ENCODE measurements around the gene C5orf63. TPM values are rescaled to one million over a fixed set of nuclear protein-coding genes. Genes with fewer than 3 reads are reported as not detected.
A peak's percentile ranks its signal among the peaks of the same experiment; 100 is the strongest.

C5orf63 gene
- total RNA-seq, 6 experiments from 2014 or later, result 0.41 to 3.8 (median 0.71) TPM

GRCh38 chr5:127011153-127011552 lies 62.1 kb downstream of the C5orf63 start:
- no peak for TF ChIP-seq CTCF (IDR thresholded peaks at IDR 0.05)
- 0 out of 2 replicates have a peak, but pooled peaks cover under 1% of the 10 kb centered on the region for H3K36me3 Mint-ChIP-seq (ENCODE audit: low read depth)
- peak overlapping the region; percentile 78 for H3K27ac Mint-ChIP-seq
- H3K9me3 Mint-ChIP-seq, result no peaks in the 10 kb centered on the region
- H3K4me1 Mint-ChIP-seq (ENCODE audit: low read depth), result peaks cover 80% of the 10 kb centered on the region
- peak; percentile 89 for DNase-seq
- peak overlapping the region; percentile 63 for H3K4me3 Mint-ChIP-seq
- H3K27me3 Mint-ChIP-seq (ENCODE audit: insufficient read depth), result no peaks in the 10 kb centered on the region

- Mint-ChIP-seq H3K27ac (peak overlapping the region; percentile 78), H3K36me3 (ENCODE audit: low read depth) (no peaks in the 10 kb centered on the region), H3K9me3 (no peaks in the 10 kb centered on the region), H3K4me1 (ENCODE audit: low read depth) (peaks cover 72% of the 10 kb centered on the region), H3K27me3 (ENCODE audit: insufficient read depth) (no peaks in the 10 kb centered on the region), H3K4me3 (peak overlapping the region; percentile 35)
- DNase-seq, result no peak
- no peak for TF ChIP-seq CTCF (IDR thresholded peaks at IDR 0.05)
Measured at GRCh38 chr5:127010362-127010761, 62.9 kb downstream of the C5orf63 start.

- no peak for DNase-seq
- TF ChIP-seq CTCF (IDR thresholded peaks at IDR 0.05), result no peak
- H3K4me1 Mint-ChIP-seq (ENCODE audit: low read depth), result peaks cover 66% of the 10 kb centered on the region
- peak overlapping the region; percentile 78 for H3K27ac Mint-ChIP-seq
- no peaks in the 10 kb centered on the region for H3K36me3 Mint-ChIP-seq (ENCODE audit: low read depth)
- no peak overlapping the region for H3K4me3 Mint-ChIP-seq
- H3K27me3 Mint-ChIP-seq (ENCODE audit: insufficient read depth), result no peaks in the 10 kb centered on the region
- H3K9me3 Mint-ChIP-seq, result no peaks in the 10 kb centered on the region
Measured at GRCh38 chr5:127009784-127010183, 63.5 kb downstream of the C5orf63 start.

- no peaks in the 10 kb centered on the region for H3K36me3 Mint-ChIP-seq (ENCODE audit: low read depth)
- no peak overlapping the region for H3K4me3 Mint-ChIP-seq
- no peaks in the 10 kb centered on the region for H3K9me3 Mint-ChIP-seq
- DNase-seq, result no peak
- TF ChIP-seq CTCF (IDR thresholded peaks at IDR 0.05), result no peak
- H3K27ac Mint-ChIP-seq, result no peak overlapping the region
- no peaks in the 10 kb centered on the region for H3K27me3 Mint-ChIP-seq (ENCODE audit: insufficient read depth)
- H3K4me1 Mint-ChIP-seq (ENCODE audit: low read depth), result peaks cover 62% of the 10 kb centered on the region
Measured at GRCh38 chr5:127008300-127008975, 64.9 kb downstream of the C5orf63 start.

GRCh38 chr5:127007522-127007921 lies 65.8 kb downstream of the C5orf63 start:
- TF ChIP-seq CTCF (IDR thresholded peaks at IDR 0.05), result no peak
- H3K36me3 Mint-ChIP-seq (ENCODE audit: low read depth), result peaks cover 5% of the 10 kb centered on the region
- no peak for DNase-seq
- no peak overlapping the region for H3K27ac Mint-ChIP-seq
- peaks cover 59% of the 10 kb centered on the region for H3K4me1 Mint-ChIP-seq (ENCODE audit: low read depth)
- no peaks in the 10 kb centered on the region for H3K27me3 Mint-ChIP-seq (ENCODE audit: insufficient read depth)
- no peaks in the 10 kb centered on the region for H3K9me3 Mint-ChIP-seq
- H3K4me3 Mint-ChIP-seq, result no peak overlapping the region
